Forelimb muscle (tissue), 1 donor: ENCODE measurements around the gene OXLD1. TPM values are rescaled to one million over a fixed set of nuclear protein-coding genes. Genes with fewer than 3 reads are reported as not detected.

Experiments
- DNase-seq: peaks from one replicate; pipeline ENCODE4 v3.0.0-alpha.2; 2013; ENCODE audit warnings: low read depth
- polyA plus RNA-seq: library from polyadenylated mRNA; unstranded; fragments of 120-200 nt; gene quantifications from one replicate; pipeline ENCODE4 v1.2.1, GENCODE V29; 2013; ENCODE audit not compliant: insufficient read length

The OXLD1 gene
- polyA plus RNA-seq, 1 donor: 9.4 TPM

- DNase-seq: no peak
Measured at GRCh38 chr17:81616877-81617276, 49.5 kb downstream of the OXLD1 start.

- no peak for DNase-seq
Measured at GRCh38 chr17:81615401-81615930, 50.9 kb downstream of the OXLD1 start.

Other genes starting within 250 kb of the OXLD1 start
- 935 TPM for gene ACTG1, start 153.8 kb downstream of the OXLD1 start, polyA plus RNA-seq
- gene FSCN2, start 138.2 kb downstream of the OXLD1 start, polyA plus RNA-seq: 3.7 TPM
- gene FAAP100, start 114.3 kb downstream of the OXLD1 start, polyA plus RNA-seq: 19.8 TPM
- gene NPLOC4, start 29.5 kb downstream of the OXLD1 start, polyA plus RNA-seq: 57.9 TPM
- 1.2 TPM for gene TSPAN10, start 29.4 kb downstream of the OXLD1 start, polyA plus RNA-seq
- 3.9 TPM for gene PDE6G, start 10.1 kb downstream of the OXLD1 start, polyA plus RNA-seq
- 14.8 TPM for gene CCDC137, start 132 bp upstream of the OXLD1 start, polyA plus RNA-seq
- 28.2 TPM for gene ARL16, start 17.2 kb upstream of the OXLD1 start, polyA plus RNA-seq
- gene HGS, start 17.4 kb upstream of the OXLD1 start, polyA plus RNA-seq: 48.1 TPM
- 54.9 TPM for gene MRPL12, start 36.8 kb upstream of the OXLD1 start, polyA plus RNA-seq
- 3.5 TPM for gene SLC25A10, start 45.7 kb upstream of the OXLD1 start, polyA plus RNA-seq
- gene GCGR, start 137.5 kb upstream of the OXLD1 start, polyA plus RNA-seq: not detected
- gene MCRIP1, start 166.7 kb upstream of the OXLD1 start, polyA plus RNA-seq: 119 TPM
- gene PPP1R27, start 168.4 kb upstream of the OXLD1 start, polyA plus RNA-seq: 90.6 TPM
- gene P4HB, start 193.9 kb upstream of the OXLD1 start, polyA plus RNA-seq: 412 TPM
- 160 TPM for gene ARHGDIA, start 204.7 kb upstream of the OXLD1 start, polyA plus RNA-seq
- gene ALYREF, start 225.0 kb upstream of the OXLD1 start, polyA plus RNA-seq: 53.9 TPM
- 105 TPM for gene ANAPC11, start 225.1 kb upstream of the OXLD1 start, polyA plus RNA-seq
- gene NPB, start 235.6 kb upstream of the OXLD1 start, polyA plus RNA-seq: 0.42 TPM
- 9.6 TPM for gene PCYT2, start 244.8 kb upstream of the OXLD1 start, polyA plus RNA-seq